GM23248 (cell line): Measurements from ENCODE around the gene MAP2K5.

Experiments used
- EZH2 ChIP-seq: fragments of 200-600 bp; sonication (generic); IDR thresholded peaks from 2 replicates; pipeline ENCODE4 v1.6.1; 2018; ENCODE audit warnings: antibody characterized with exemption, mild to moderate bottlenecking; ENCODE audit not compliant: insufficient read depth, poor library complexity, severe bottlenecking
- EZH2phosphoT487 ChIP-seq: fragments of 200-600 bp; sonication (generic); IDR thresholded peaks from 2 replicates; pipeline ENCODE4 v1.6.1; 2018; ENCODE audit warnings: antibody characterized with exemption, moderate library complexity, mild to moderate bottlenecking, low read depth; ENCODE audit not compliant: insufficient read depth

DNA sequence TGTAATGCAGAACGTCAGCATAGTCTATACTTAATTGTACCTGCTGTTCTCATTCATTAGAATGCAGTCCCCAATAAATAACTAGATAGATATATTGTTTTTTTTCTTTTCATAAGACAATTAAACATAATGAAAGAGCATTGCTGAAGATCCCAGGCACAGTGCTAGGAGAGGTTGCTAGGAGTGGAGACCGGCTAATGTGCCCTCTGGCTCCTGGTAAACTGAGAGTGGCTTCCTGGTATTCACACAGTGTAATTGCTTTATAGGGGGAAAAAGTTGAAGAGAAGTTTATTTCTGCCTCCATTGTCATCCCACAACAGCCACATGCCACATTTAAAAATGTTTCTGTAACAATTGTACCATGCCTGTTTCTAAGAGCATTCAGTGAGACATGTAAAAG, 135.6 kb downstream of the MAP2K5 start:
- TF ChIP-seq EZH2 (no peak), EZH2phosphoT487 (no peak)
